GM12872 (cell line): Measurements from ENCODE around the gene LKAAEAR1.

ENCODE experiments used
- TF ChIP-seq, protein P1 (sequence below): IDR thresholded peaks from 3 replicates; pipeline ENCODE4 v1.5.1; 2011; ENCODE audit warnings: low read depth, mild to moderate bottlenecking, low read length, moderate library complexity; ENCODE audit not compliant: insufficient read depth

Gene LKAAEAR1

DNA sequence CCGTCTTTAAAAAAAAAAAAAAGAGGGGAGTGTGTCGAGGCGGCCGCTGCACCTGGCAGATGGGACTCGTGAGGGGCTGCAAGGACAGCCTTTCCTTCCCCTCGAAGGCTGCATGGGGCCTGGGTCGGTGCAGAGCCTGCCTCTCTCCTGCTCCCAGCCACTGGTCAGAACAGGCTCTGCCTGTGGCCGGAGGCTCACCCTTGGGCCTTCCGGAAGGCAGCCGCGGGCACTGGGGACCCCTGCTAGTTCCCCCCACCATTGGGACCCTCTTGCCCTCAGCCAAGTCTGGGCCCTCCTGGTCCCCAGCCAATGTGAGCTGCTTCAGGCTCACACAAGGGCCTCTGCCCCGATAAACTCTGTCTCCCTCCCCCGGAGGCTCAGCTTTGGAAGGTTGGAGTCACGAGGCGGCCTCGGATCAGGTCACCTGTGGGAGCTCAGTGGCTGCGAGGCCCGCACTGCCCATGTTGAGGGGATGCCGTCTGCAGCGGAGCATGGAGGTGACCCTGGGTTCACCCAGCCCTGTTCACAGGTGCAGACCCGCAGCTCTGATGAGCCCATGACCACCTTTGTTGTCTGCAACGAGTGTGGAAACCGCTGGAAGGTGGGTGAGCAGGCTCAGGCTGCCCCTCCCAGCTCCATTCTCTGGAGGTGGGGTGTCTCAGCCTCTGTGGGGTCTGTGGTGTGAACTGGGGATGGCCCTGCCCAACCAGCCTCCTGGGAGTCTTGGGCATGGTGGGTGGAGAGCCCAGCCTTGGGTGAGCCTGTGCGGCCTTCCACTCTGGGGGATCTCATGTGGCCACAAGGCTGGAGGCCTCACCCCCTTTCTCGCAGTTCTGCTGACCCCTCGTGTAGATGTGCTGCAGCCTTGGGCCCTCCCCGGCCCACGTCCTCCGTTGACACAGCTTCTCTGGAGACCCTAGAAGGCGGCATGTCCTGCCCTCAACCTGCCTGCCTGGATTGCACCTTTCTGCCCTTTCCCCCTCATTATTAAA lies 12.6 kb downstream of the LKAAEAR1 start:
- TF ChIP-seq, protein P1, sequence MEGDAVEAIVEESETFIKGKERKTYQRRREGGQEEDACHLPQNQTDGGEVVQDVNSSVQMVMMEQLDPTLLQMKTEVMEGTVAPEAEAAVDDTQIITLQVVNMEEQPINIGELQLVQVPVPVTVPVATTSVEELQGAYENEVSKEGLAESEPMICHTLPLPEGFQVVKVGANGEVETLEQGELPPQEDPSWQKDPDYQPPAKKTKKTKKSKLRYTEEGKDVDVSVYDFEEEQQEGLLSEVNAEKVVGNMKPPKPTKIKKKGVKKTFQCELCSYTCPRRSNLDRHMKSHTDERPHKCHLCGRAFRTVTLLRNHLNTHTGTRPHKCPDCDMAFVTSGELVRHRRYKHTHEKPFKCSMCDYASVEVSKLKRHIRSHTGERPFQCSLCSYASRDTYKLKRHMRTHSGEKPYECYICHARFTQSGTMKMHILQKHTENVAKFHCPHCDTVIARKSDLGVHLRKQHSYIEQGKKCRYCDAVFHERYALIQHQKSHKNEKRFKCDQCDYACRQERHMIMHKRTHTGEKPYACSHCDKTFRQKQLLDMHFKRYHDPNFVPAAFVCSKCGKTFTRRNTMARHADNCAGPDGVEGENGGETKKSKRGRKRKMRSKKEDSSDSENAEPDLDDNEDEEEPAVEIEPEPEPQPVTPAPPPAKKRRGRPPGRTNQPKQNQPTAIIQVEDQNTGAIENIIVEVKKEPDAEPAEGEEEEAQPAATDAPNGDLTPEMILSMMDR: no peak

DNA sequence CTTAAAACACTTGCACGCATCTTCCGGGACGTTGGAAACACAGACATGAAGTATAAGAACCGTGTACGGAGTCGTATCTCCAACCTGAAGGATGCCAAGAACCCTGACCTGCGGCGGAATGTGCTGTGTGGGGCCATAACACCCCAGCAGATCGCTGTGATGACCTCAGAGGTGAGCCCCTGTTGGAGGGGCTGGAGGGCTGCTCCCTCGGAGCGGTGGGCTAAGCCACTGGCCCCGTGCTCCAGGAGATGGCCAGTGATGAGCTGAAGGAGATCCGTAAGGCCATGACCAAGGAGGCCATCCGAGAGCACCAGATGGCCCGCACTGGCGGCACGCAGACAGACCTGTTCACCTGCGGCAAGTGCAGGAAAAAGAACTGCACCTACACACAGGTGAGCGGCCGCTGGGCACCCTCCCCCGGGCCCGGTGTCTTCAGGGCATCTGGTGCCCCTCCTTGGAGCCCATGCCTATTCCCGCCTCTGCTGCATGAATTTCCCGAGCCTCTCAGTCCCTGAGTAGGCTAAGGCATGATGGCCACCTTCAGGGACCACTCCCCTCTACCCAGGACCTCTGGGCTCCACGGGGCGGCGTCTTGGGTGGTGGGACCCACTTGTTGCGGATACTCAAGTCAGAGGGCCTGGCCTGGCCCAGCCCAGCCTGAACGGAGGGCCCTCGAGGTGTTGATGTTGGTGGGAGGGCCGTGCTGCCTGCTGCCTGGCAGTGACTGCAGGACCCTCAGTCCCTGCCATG lies 13.8 kb downstream of the LKAAEAR1 start:
- TF ChIP-seq, protein P1: no peak

DNA sequence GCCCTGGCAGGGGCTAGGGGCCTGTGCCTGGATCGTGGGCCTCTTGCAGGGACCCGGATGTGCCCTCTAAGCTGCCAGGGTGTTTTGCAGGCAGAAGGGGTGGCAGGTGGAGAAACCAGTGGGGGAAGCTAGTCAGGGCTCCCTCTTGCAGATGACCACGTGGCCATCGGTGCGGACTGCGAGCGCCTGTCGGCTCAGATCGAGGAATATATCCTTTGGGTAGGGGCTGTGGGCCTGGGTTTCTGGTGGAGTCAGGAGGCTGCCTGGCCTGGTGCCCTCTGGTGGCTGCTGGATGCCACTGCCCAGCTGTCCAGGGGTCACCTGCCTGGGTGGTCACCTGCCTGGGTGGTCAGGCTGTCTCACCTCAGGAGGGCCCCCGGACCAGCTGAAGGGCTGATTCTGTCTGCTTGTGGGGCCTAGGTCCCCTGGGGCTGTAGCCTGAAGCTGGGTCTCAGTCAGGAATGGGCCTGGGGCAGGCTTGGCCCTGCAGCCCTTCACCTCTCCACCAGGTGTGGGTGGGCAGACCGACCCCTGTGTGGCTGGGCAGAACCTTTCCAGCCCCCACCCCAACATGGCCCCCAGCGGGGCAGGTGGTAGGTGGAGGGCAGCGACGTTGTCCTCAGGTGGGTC lies 14.5 kb downstream of the LKAAEAR1 start:
- TF ChIP-seq, protein P1: peak; percentile 90

DNA sequence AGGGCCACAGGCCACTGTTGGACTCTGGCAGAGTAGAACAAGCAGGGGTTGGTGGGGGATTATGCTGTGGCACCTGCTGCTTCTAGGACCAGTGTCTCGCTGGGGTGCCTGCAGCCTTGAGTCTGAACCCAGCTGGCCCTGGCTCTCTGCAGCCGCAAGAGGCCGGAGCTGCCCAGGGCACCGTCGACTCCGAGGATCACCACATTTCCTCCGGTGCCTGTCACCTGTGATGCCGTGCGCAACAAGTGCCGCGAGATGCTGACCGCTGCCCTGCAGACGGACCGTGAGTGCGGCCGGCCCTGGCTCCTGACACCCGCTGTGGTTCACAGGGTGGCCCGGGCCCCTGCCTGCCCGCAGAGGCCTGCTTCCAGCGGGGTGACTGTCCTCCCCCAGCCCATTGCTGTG lies 15.0 kb downstream of the LKAAEAR1 start:
- TF ChIP-seq, protein P1: no peak

DNA sequence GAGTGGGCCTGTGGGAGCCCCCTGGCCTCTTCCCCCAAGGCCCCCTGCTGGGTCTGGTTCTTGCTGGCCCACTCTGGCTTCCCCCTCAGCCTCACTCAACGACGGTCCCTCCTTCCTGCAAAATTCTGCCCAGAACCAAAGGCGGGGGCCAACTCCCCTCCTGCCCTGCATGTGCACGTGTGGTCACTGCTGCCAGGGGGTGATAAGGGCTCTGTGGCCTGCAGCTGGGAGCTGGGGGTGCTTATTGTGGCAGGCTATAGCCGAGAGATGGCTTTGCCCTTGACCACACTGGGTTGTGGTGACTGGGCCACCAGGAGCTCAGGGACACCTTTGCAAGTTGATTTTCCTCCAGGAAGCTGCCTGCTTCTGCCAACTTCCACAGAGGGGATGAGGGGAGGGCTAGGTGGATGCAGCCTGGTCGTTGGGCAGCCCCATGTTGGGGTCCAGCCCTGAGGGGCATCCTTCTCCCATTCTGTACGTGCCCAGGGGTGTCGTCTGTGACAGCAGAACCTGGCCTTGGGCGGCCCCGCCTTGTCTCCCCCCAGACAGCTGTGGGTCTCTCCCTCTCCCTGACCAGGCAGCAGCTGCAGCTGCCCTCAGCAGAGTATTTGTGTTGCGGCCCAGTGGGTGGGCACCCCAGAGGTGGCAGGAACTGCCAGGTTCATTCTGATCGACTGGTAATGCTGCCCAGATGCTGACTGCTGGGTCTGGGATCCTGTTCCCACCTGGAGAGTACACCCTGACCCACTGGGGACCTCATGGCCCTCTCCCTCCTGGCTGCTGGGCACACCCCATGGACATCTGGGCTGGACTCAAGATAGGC lies 15.6 kb downstream of the LKAAEAR1 start:
- TF ChIP-seq, protein P1: no peak

DNA sequence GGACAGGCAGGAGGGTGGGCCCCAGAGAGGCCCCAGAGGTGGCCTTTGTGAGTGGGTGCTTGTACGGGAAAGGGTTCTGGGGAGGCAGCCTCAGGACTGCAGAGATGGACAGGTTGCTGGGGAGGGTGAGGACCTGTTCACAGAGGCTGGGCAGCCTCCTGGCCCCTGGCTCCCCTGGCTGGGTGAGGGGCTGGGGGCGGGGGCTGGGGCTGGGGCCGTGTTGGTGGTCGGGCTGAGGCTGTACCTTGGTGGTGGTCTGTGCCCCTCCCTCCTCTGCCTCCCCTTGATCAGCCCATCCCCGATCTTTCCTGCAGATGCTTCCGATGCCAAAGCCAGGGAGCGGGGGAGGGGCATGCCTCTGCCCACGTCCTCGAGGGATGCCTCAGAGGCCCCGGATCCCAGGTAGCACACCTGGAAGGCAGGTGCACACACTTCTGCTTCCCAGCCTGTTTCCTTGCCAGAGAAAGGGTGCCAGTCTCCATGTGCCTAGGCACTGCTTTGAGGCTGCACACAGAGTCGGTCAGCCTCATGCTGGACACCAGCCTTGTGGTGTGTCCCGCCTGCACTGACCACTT lies 16.4 kb downstream of the LKAAEAR1 start:
- TF ChIP-seq, protein P1: no peak
